Stomach (tissue), 4 donors: Measurements from ENCODE around the gene ANKRD39.

ENCODE experiments used
- CTCF ChIP-seq, 7 experiments: fragments of 450-650 bp in 4 of 7; fragments of 200-600 bp in 3 of 7; sonication (generic) in 3 of 7; IDR thresholded peaks; one replicate each; pipeline ENCODE4 v1.5.1; 2016 to 2019; ENCODE audit warnings: antibody characterized with exemption in 7 of 7, control low read depth in 2 of 7, mild to moderate bottlenecking in 1 of 7
- EP300 ChIP-seq: sonication (generic); formaldehyde crosslinking; IDR thresholded peaks from one replicate; pipeline ENCODE4 v1.6.1; 2017; ENCODE audit warnings: antibody characterized with exemption
- POLR2A ChIP-seq, 4 donors: fragments of 450-650 bp; IDR thresholded peaks; one replicate each; pipeline ENCODE4 v1.6.1; 2016; ENCODE audit warnings: antibody characterized with exemption in 4 of 4, control low read depth in 2 of 4, mild to moderate bottlenecking in 1 of 4, moderate library complexity in 1 of 4
- POLR2AphosphoS5 ChIP-seq, 3 donors: sonication (generic); formaldehyde crosslinking; IDR thresholded peaks; one replicate each; pipeline ENCODE4 v1.6.1; 2016; ENCODE audit warnings: antibody characterized with exemption in 3 of 3

- TF ChIP-seq EP300 (no peak), CTCF (IDR thresholded peaks at IDR 0.05) (no peak), POLR2A (IDR thresholded peaks at IDR 0.05) (no peak), POLR2AphosphoS5 (IDR thresholded peaks at IDR 0.05) (no peak)
Measured at GRCh38 chr2:96882230-96882629, 24.4 kb upstream of the ANKRD39 start.
